Measurements from ENCODE around the gene SRRM5. TPM values are rescaled to one million over a fixed set of nuclear protein-coding genes. Genes with fewer than 3 reads are reported as not detected.

SRRM5 gene
- total and polyA plus RNA-seq, 2 of the 13 experiments (the other 11 are each of a cell fraction or from before 2014, with no cell fraction given), result 0.11 to 0.16 TPM

DNA sequence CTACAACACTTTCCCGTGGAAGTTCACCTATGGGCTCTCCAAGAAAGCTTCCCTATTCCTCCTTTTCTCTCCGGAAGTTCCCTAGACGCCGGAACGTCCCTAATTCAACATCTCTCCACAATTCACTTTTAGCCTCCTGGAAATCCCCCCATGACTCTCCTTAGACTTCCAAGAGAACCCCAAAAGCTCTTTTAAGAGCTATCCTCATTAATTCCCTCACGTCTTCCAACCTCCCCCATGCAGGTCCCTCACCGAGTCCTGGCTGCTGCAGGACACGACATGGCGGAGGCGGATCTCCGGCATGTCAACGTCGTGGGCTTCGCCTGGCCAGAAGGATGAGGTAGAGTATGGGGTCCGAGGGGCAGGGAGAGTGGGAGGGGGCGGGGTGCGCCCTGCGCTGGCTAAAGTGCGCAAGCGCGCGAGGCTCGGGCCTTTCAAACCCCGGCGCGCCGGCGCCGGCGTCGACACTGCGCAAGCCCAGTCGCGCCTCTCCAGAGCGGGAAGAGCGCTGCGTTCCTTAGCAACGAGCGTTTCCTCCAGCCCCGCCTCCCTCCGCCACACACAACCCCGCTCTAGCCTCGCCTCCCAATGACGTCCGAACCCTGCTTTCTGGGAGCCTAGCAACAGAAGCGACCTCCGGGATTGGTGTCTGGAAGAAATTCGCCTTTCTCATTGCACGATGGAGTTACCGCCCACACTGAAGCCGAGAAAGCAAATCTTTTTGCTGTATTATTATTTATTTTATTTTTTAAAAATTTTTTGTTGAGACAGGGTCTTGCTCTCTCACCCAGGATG lies 36.5 kb upstream of the SRRM5 start, which contains the start of the genes PINLYP and XRCC1 (continued):
- TF ChIP-seq, protein P1, sequence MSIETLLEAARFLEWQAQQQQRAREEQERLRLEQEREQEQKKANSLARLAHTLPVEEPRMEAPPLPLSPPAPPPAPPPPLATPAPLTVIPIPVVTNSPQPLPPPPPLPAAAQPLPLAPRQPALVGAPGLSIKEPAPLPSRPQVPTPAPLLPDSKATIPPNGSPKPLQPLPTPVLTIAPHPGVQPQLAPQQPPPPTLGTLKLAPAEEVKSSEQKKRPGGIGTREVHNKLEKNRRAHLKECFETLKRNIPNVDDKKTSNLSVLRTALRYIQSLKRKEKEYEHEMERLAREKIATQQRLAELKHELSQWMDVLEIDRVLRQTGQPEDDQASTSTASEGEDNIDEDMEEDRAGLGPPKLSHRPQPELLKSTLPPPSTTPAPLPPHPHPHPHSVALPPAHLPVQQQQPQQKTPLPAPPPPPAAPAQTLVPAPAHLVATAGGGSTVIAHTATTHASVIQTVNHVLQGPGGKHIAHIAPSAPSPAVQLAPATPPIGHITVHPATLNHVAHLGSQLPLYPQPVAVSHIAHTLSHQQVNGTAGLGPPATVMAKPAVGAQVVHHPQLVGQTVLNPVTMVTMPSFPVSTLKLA (IDR thresholded peaks at IDR 0.05), result peak; percentile 53
- no peak for TF ChIP-seq ISX (CRISPR knock-in tag; conservative IDR thresholded peaks at IDR 0.05)
- peak; percentile 83 for TF ChIP-seq GABPB1 (CRISPR knock-in tag; IDR thresholded peaks at IDR 0.05)
- TF ChIP-seq HNRNPLL (IDR thresholded peaks at IDR 0.05; ENCODE audit: low read depth, low read length, poor library complexity, severe bottlenecking), result peak; percentile 67
- no peak for TF ChIP-seq ZNF839 (CRISPR knock-in tag; IDR thresholded peaks at IDR 0.05; ENCODE audit: borderline replicate concordance)
- no peak for TF ChIP-seq CHCHD3 (CRISPR knock-in tag; IDR thresholded peaks at IDR 0.05)
- TF ChIP-seq ZNF546 (CRISPR knock-in tag; conservative IDR thresholded peaks at IDR 0.05), result no peak
- no peak for TF ChIP-seq ZNF441 (CRISPR knock-in tag; IDR thresholded peaks at IDR 0.05; ENCODE audit: borderline replicate concordance)
- TF ChIP-seq, protein P2, sequence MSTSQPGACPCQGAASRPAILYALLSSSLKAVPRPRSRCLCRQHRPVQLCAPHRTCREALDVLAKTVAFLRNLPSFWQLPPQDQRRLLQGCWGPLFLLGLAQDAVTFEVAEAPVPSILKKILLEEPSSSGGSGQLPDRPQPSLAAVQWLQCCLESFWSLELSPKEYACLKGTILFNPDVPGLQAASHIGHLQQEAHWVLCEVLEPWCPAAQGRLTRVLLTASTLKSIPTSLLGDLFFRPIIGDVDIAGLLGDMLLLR (CRISPR knock-in tag; IDR thresholded peaks at IDR 0.05), result no peak
- TF ChIP-seq FOXO1 (CRISPR knock-in tag; IDR thresholded peaks at IDR 0.05), result no peak
- TF ChIP-seq, protein P3, sequence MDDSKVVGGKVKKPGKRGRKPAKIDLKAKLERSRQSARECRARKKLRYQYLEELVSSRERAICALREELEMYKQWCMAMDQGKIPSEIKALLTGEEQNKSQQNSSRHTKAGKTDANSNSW (CRISPR knock-in tag; IDR thresholded peaks at IDR 0.05; ENCODE audit: borderline replicate concordance), result no peak
- TF ChIP-seq, protein P4, sequence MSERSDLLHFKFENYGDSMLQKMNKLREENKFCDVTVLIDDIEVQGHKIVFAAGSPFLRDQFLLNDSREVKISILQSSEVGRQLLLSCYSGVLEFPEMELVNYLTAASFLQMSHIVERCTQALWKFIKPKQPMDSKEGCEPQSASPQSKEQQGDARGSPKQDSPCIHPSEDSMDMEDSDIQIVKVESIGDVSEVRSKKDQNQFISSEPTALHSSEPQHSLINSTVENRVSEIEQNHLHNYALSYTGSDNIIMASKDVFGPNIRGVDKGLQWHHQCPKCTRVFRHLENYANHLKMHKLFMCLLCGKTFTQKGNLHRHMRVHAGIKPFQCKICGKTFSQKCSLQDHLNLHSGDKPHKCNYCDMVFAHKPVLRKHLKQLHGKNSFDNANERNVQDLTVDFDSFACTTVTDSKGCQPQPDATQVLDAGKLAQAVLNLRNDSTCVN (CRISPR knock-in tag; IDR thresholded peaks at IDR 0.05; ENCODE audit: borderline replicate concordance), result no peak
- TF ChIP-seq, protein P5, sequence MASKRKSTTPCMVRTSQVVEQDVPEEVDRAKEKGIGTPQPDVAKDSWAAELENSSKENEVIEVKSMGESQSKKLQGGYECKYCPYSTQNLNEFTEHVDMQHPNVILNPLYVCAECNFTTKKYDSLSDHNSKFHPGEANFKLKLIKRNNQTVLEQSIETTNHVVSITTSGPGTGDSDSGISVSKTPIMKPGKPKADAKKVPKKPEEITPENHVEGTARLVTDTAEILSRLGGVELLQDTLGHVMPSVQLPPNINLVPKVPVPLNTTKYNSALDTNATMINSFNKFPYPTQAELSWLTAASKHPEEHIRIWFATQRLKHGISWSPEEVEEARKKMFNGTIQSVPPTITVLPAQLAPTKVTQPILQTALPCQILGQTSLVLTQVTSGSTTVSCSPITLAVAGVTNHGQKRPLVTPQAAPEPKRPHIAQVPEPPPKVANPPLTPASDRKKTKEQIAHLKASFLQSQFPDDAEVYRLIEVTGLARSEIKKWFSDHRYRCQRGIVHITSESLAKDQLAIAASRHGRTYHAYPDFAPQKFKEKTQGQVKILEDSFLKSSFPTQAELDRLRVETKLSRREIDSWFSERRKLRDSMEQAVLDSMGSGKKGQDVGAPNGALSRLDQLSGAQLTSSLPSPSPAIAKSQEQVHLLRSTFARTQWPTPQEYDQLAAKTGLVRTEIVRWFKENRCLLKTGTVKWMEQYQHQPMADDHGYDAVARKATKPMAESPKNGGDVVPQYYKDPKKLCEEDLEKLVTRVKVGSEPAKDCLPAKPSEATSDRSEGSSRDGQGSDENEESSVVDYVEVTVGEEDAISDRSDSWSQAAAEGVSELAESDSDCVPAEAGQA (IDR thresholded peaks at IDR 0.05; ENCODE audit: low read depth), result no peak
- TF ChIP-seq, protein P5 (CRISPR knock-in tag; IDR thresholded peaks at IDR 0.05; ENCODE audit: borderline replicate concordance), result no peak
- TF ChIP-seq BHLHE40 (IDR thresholded peaks at IDR 0.05; ENCODE audit: low read length), result no peak
- no peak for TF ChIP-seq CHD2 (IDR thresholded peaks at IDR 0.05; ENCODE audit: low read depth, low read length)
- TF ChIP-seq, protein P6, sequence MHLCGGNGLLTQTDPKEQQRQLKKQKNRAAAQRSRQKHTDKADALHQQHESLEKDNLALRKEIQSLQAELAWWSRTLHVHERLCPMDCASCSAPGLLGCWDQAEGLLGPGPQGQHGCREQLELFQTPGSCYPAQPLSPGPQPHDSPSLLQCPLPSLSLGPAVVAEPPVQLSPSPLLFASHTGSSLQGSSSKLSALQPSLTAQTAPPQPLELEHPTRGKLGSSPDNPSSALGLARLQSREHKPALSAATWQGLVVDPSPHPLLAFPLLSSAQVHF (CRISPR knock-in tag; IDR thresholded peaks at IDR 0.05), result no peak

Measured in HepG2 (cell line).